SK-N-SH treated with all-trans-retinoic acid at 6 μM for 48 hours (cell line): ENCODE measurements around the gene LOXL4.

Experiments used
- BACH2 ChIP-seq: fragments of 250-450 bp; sonication (Bioruptor Pico); IDR thresholded peaks from 2 replicates; pipeline ENCODE4 v1.9.0; 2021; ENCODE audit warnings: mild to moderate bottlenecking, borderline replicate concordance
- CSDC2 ChIP-seq: fragments of 250-450 bp; sonication (Bioruptor Pico); IDR thresholded peaks from 2 replicates; pipeline ENCODE4 v1.5.0; 2020; ENCODE audit warnings: mild to moderate bottlenecking, moderate library complexity
- ESRRG ChIP-seq: fragments of 250-450 bp; sonication (Bioruptor Pico); IDR thresholded peaks from 2 replicates; pipeline ENCODE4 v1.6.1; 2021; ENCODE audit warnings: mild to moderate bottlenecking
- TF ChIP-seq, protein P1 (sequence below): fragments of 250-450 bp; sonication (Bioruptor Pico); IDR thresholded peaks from 2 replicates; pipeline ENCODE4 v1.8.0; 2020; ENCODE audit warnings: mild to moderate bottlenecking, moderate library complexity, borderline replicate concordance

DNA sequence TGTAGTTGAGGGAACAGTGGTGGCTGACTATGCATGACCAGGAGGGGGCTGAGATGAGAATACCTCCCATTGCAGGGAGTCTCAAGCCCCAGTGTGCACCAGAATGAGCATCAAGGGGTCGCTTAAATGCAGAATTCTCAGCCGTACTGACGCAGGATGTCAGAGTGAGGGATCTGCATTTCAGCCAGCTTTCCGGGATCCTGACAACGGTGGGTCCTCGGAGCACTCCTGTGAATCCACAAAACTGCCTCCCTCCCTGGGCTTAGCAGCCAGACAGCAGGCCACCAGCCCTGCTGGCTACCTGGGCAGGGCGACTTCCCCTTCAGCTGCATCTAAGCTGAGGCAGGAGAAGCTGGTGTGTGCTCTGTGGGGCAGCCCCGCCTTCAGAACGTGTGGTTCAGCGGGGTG, 21.8 kb upstream of the LOXL4 start:
- TF ChIP-seq CSDC2 (CRISPR knock-in tag): no peak
- no peak for TF ChIP-seq ESRRG (CRISPR knock-in tag)
- TF ChIP-seq, protein P1, sequence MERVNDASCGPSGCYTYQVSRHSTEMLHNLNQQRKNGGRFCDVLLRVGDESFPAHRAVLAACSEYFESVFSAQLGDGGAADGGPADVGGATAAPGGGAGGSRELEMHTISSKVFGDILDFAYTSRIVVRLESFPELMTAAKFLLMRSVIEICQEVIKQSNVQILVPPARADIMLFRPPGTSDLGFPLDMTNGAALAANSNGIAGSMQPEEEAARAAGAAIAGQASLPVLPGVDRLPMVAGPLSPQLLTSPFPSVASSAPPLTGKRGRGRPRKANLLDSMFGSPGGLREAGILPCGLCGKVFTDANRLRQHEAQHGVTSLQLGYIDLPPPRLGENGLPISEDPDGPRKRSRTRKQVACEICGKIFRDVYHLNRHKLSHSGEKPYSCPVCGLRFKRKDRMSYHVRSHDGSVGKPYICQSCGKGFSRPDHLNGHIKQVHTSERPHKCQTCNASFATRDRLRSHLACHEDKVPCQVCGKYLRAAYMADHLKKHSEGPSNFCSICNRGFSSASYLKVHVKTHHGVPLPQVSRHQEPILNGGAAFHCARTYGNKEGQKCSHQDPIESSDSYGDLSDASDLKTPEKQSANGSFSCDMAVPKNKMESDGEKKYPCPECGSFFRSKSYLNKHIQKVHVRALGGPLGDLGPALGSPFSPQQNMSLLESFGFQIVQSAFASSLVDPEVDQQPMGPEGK: no peak
- no peak for TF ChIP-seq BACH2 (CRISPR knock-in tag)
